Measurements from ENCODE around the gene FBXO36. TPM values are rescaled to one million over a fixed set of nuclear protein-coding genes. Genes with fewer than 3 reads are reported as not detected.

Gene FBXO36
- total and polyA plus RNA-seq, 2 of the 8 experiments (the other 6 are each of a cell fraction or from before 2014, with no cell fraction given), result 3.4 TPM

GRCh38 chr2:229896857-229897256 lies 25.4 kb upstream of the FBXO36 start:
- no peak overlapping the region for H4K91ac ChIP-seq (replicated peaks; ENCODE audit: insufficient read length, low read length)
- no peak overlapping the region for H2AK5ac ChIP-seq (ENCODE audit: low read depth, low read length)
- no peak overlapping the region for H3K56ac ChIP-seq (replicated peaks; ENCODE audit: insufficient read length, low read depth, low read length)
- DNase-seq (ENCODE audit: low read depth in 1 of 2, low spot score in 2 of 2) (no peak), FAIRE-seq (no peak)
- H3K23ac ChIP-seq (ENCODE audit: insufficient read length), result no peak overlapping the region
- no peak overlapping the region for H3K4me2 ChIP-seq (ENCODE audit: insufficient read depth in 1 of 2, low read depth in 2 of 2, low read length in 2 of 2)
- H3K79me2 ChIP-seq (ENCODE audit: control insufficient read depth in 1 of 2, insufficient read depth in 2 of 2, low read length in 2 of 2), result peaks cover 0 to 93% of the 10 kb centered on the region in 2 experiments; a peak in 3 of 4 replicates
- CTCF ChIA-PET (ENCODE audit: partially characterized antibody), result interaction anchor here (1.1 to 1.5 kb wide), 3 partner anchors 11 to 95 kb away, joined by 3 to 4 read pairs (median 4); no protein-coding TSS in a partner anchor
- H2AFZ ChIP-seq (ENCODE audit: low read length), result no peak overlapping the region
- H2BK20ac ChIP-seq (ENCODE audit: low read length), result no peak overlapping the region
- peaks cover 2 to 8% of the 10 kb centered on the region in 2 experiments for H4K20me1 ChIP-seq (replicated peaks in 1 of 2; ENCODE audit: control insufficient read depth in 1 of 2, insufficient read depth in 2 of 2, low read length in 2 of 2)
- no peaks in the 10 kb centered on the region; the same call in 1 of the 2 replicates for H3K79me1 ChIP-seq (ENCODE audit: low read depth, low read length)
- no peak overlapping the region for H3K9ac ChIP-seq (replicated peaks in 1 of 4; ENCODE audit: extremely low read depth in 1 of 4, low read depth in 3 of 4, low read length in 3 of 4)
- H2BK12ac ChIP-seq (ENCODE audit: low read depth, low read length), result no peak overlapping the region
- H3K23me2 ChIP-seq (ENCODE audit: low read depth, low read length), result no peaks in the 10 kb centered on the region
- H3K4ac ChIP-seq (replicated peaks; ENCODE audit: insufficient read length, low read depth, low read length), result no peak overlapping the region
- no peak overlapping the region for H3K27ac ChIP-seq (ENCODE audit: low read depth, low read length)
- no peak overlapping the region for H3K4me3 ChIP-seq (ENCODE audit: extremely low read depth in 1 of 4, insufficient read depth in 2 of 4, low read depth in 3 of 4, low read length in 4 of 4)
- no peak overlapping the region for H2BK120ac ChIP-seq (replicated peaks; ENCODE audit: low read depth, low read length)
- H3K4me1 ChIP-seq (replicated peaks in 1 of 4; ENCODE audit: control insufficient read depth in 3 of 4, insufficient read depth in 4 of 4, low read length in 3 of 4), result peaks cover 0 to 3% (median 0%) of the 10 kb centered on the region in 4 experiments; a peak in 3 of 7 replicates
- H4K5ac ChIP-seq (ENCODE audit: insufficient read length, low read depth, low read length), result no peak overlapping the region
- no peaks in the 10 kb centered on the region for H3K9me3 ChIP-seq (ENCODE audit: insufficient read depth in 2 of 2, low read depth in 1 of 2, low read length in 1 of 2)
- no peak overlapping the region for H4K8ac ChIP-seq (ENCODE audit: extremely low read depth, insufficient read depth, low read length)
- no peaks in the 10 kb centered on the region for H3K27me3 ChIP-seq (replicated peaks in 1 of 4; ENCODE audit: control insufficient read depth in 3 of 4, extremely low read depth in 1 of 4, insufficient read depth in 3 of 4, low read length in 3 of 4)
- H2BK15ac ChIP-seq (ENCODE audit: low read length), result no peak overlapping the region
- POLR2A ChIA-PET (ENCODE audit: partially characterized antibody), result no interaction called here
- WGBS, 2 experiments (ENCODE audit: extremely low coverage in 1 of 2, insufficient coverage in 1 of 2, insufficient read length in 1 of 2, insufficient replicate concordance in 2 of 2, low coverage in 1 of 2, low lambda C conversion rate in 2 of 2, missing lambda C conversion rate in 1 of 2), result 83% methylated on average over 1 of the region's 1 CpG; no CpG with 5 or more reads in 1 of the 2 experiments
- H3K36me3 ChIP-seq (ENCODE audit: control insufficient read depth in 2 of 4, insufficient read depth in 4 of 4, low read length in 3 of 4), result no peaks in the 10 kb centered on the region; a peak in 1 of 8 replicates
- no peak overlapping the region for H2BK5ac ChIP-seq (ENCODE audit: low read depth, low read length)
- H3K18ac ChIP-seq (ENCODE audit: extremely low read depth, low read length), result no peak overlapping the region
- H3K14ac ChIP-seq (ENCODE audit: insufficient read length), result no peak overlapping the region
- TF ChIP-seq RXRA (IDR thresholded peaks at IDR 0.05; ENCODE audit: insufficient read depth, low read depth, low read length), result no peak
- no peak for TF ChIP-seq GTF2F1 (IDR thresholded peaks at IDR 0.05; ENCODE audit: borderline replicate concordance, low read depth, low read length)
- no peak for TF ChIP-seq EZH2 (IDR thresholded peaks at IDR 0.05; ENCODE audit: low read depth, low read length, severe bottlenecking)
- TF ChIP-seq RBBP5 (IDR thresholded peaks at IDR 0.05; ENCODE audit: borderline replicate concordance, low read depth, low read length), result no peak
- TF ChIP-seq EGR1 (IDR thresholded peaks at IDR 0.05; ENCODE audit: borderline replicate concordance, low read depth, low read length), result no peak
- no peak for TF ChIP-seq ZNF274 (IDR thresholded peaks at IDR 0.05; ENCODE audit: borderline replicate concordance, extremely low read depth, low read length)
- no peak for TF ChIP-seq RFX5 (IDR thresholded peaks at IDR 0.05; ENCODE audit: borderline replicate concordance, low read depth, low read length)
- TF ChIP-seq CEBPB (IDR thresholded peaks at IDR 0.05; ENCODE audit: low read depth, low read length), result no peak
- no peak for TF ChIP-seq CREB1 (IDR thresholded peaks at IDR 0.05)
- TF ChIP-seq TBP (IDR thresholded peaks at IDR 0.05; ENCODE audit: low read depth, low read length), result no peak
- TF ChIP-seq JUND (IDR thresholded peaks at IDR 0.05; ENCODE audit: low read length), result no peak
- no peak for TF ChIP-seq NANOG (IDR thresholded peaks at IDR 0.05; ENCODE audit: insufficient read depth, low read depth, low read length, poor library complexity, severe bottlenecking)
- TF ChIP-seq SP1 (IDR thresholded peaks at IDR 0.05; ENCODE audit: low read depth, low read length), result no peak
- no peak for TF ChIP-seq USF2 (IDR thresholded peaks at IDR 0.05; ENCODE audit: low read length)
